Activated B cell treated with CpG ODN at 0.5 μM for 24 hours (primary cell): ENCODE data around the gene DYNLT1. TPM values are rescaled to one million over a fixed set of nuclear protein-coding genes. Genes with fewer than 3 reads are reported as not detected.

ENCODE experiments used
- ATAC-seq: fragments of 200-7000 bp; cut with Tn5 transposase; one replicate; pipeline ENCODE4 v1.10.0; 2021; ENCODE audit warnings: low read depth, mild to moderate bottlenecking, moderate library complexity
- CTCF ChIA-PET: fragments of 350-600 bp; sonication (Branson Sonifier 250); formaldehyde crosslinking; loops from one replicate; lab custom pipeline; 2021; ENCODE audit warnings: antibody characterized with exemption; lab: Charles Lee
- POLR2A ChIA-PET: fragments of 350-600 bp; sonication (Branson Sonifier 250); formaldehyde crosslinking; loops from one replicate; lab custom pipeline; 2021; ENCODE audit warnings: antibody characterized with exemption; lab: Charles Lee
- DNase-seq: peaks from one replicate; pipeline ENCODE4 v3.0.0; 2022
- H3K27ac Mint-ChIP-seq: one replicate; pipeline ENCODE4 v1.8.0; 2020; ENCODE audit warnings: mixed read lengths
- H3K27me3 Mint-ChIP-seq: one replicate; pipeline ENCODE4 v1.8.0; 2021; ENCODE audit warnings: mixed read lengths
- H3K36me3 Mint-ChIP-seq: one replicate; pipeline ENCODE4 v1.8.0; 2021; ENCODE audit warnings: low read depth, mixed read lengths
- H3K4me1 Mint-ChIP-seq: one replicate; pipeline ENCODE4 v1.8.0; 2021; ENCODE audit warnings: mixed read lengths
- H3K4me3 Mint-ChIP-seq: one replicate; pipeline ENCODE4 v1.8.0; 2020; ENCODE audit warnings: mild to moderate bottlenecking, mixed read lengths
- H3K9me3 Mint-ChIP-seq: one replicate; pipeline ENCODE4 v1.8.0; 2020; ENCODE audit warnings: mixed read lengths
- intact Hi-C: fragments of 100-400 bp; cut with micrococcal nuclease; formaldehyde crosslinking; loops from one replicate; pipeline ENCODE4 v1.15.1; 2024
- total RNA-seq: library from RNA; stranded (reverse); gene quantifications from 2 replicates; pipeline ENCODE4 v1.2.3, GENCODE V29; 2022
- TF ChIP-seq, protein P1 (sequence below): fragments of 200-600 bp; IDR thresholded peaks from one replicate; pipeline ENCODE4 v1.8.0; 2022; ENCODE audit warnings: antibody characterized with exemption, mild to moderate bottlenecking

DYNLT1 gene
- total RNA-seq, 1 donor from 2014 or later: 43.9 TPM

DNA sequence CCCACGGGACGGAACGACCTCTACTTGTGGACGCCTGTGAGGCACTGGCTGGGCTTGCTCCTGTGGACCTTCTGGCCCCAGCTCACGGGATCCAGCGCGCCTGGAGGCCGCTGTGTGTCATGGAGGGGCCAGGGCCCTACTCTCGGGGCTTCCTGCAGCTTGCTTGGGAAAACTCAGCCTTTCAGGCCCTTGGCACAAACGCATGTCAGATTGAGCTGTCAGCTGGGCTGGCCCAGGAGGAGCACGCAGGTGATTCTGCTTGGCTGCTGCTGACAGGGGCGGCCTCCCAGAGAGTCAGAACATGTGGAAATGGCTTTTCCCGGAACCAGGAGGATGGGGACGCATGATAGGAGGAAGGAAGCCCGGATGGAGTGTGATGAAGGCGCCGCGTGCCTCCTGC, 44.9 kb downstream of the DYNLT1 start:
- TF ChIP-seq, protein P1, sequence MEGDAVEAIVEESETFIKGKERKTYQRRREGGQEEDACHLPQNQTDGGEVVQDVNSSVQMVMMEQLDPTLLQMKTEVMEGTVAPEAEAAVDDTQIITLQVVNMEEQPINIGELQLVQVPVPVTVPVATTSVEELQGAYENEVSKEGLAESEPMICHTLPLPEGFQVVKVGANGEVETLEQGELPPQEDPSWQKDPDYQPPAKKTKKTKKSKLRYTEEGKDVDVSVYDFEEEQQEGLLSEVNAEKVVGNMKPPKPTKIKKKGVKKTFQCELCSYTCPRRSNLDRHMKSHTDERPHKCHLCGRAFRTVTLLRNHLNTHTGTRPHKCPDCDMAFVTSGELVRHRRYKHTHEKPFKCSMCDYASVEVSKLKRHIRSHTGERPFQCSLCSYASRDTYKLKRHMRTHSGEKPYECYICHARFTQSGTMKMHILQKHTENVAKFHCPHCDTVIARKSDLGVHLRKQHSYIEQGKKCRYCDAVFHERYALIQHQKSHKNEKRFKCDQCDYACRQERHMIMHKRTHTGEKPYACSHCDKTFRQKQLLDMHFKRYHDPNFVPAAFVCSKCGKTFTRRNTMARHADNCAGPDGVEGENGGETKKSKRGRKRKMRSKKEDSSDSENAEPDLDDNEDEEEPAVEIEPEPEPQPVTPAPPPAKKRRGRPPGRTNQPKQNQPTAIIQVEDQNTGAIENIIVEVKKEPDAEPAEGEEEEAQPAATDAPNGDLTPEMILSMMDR: no peak
- H3K9me3 Mint-ChIP-seq: no peaks in the 10 kb centered on the region
- no peak overlapping the region for H3K4me3 Mint-ChIP-seq
- no peak overlapping the region for H3K27ac Mint-ChIP-seq
- H3K36me3 Mint-ChIP-seq: peaks cover 61% of the 10 kb centered on the region
- DNase-seq (no peak), ATAC-seq (no peak)
- ChIA-PET CTCF (no interaction called here), POLR2A (no interaction called here)
- H3K27me3 Mint-ChIP-seq: no peaks in the 10 kb centered on the region
- H3K4me1 Mint-ChIP-seq: peaks cover 21% of the 10 kb centered on the region
- intact Hi-C loops: no loop called here

DNA sequence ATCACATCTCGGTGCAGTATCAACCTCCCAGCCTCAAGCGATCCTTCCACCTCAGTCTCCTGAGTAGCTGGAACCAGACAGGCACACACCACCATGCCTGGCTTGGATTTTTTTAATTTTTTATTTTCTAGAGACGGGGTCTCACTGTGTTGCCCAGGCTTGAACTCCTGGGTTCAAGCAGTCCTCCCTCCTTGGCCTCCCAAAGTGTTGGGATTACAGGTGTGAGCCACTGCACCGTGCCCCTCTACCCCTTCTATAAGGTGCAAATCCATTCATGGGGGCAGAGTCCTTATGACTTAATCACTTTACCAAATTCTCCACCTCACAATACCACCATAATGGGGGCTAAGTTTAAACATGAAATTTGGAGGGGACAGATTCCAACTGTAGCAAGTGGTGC, 47.0 kb downstream of the DYNLT1 start:
- DNase-seq: no peak
- intact Hi-C loops: no loop called here

DNA sequence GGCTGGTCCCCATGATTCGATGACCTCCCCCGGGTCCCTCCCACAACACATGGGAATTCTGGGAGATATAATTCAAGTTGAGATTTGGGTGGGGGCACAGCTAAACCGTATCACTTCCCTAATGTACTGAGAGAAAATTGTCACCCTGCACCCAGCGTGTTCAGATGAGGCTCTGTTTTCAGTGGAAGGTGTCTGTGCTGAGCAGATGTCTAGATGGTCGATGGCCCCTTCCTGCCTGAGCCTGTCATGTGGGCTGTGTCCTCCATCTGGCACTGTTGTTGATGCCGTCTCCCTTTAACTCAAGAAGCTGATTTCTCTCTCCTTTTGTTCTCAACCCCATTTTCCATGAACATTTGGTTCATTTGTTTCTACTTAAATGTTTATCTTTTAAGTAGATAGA, 47.7 kb downstream of the DYNLT1 start:
- Mint-ChIP-seq H3K4me3 (no peak overlapping the region), H3K36me3 (peaks cover 59% of the 10 kb centered on the region), H3K4me1 (peaks cover 21% of the 10 kb centered on the region), H3K27me3 (no peaks in the 10 kb centered on the region), H3K27ac (peak overlapping the region; percentile 81), H3K9me3 (no peaks in the 10 kb centered on the region)
- ChIA-PET CTCF (interaction anchor here (1.0 to 2.9 kb wide), 2 partner anchors 94 to 377 kb away, joined by 4 to 17 read pairs; no protein-coding TSS in a partner anchor), POLR2A (no interaction called here)
- intact Hi-C loops: no loop called here
- ATAC-seq: peak; percentile 34
- no peak for DNase-seq
- TF ChIP-seq, protein P1: no peak

More for the DNA sequence above, 47.0 kb downstream of the DYNLT1 start:
- no peak overlapping the region for H3K4me3 Mint-ChIP-seq
- POLR2A ChIA-PET: no interaction called here
- no peaks in the 10 kb centered on the region for H3K9me3 Mint-ChIP-seq
- H3K36me3 Mint-ChIP-seq: peaks cover 60% of the 10 kb centered on the region
- peaks cover 21% of the 10 kb centered on the region for H3K4me1 Mint-ChIP-seq
- H3K27me3 Mint-ChIP-seq: no peaks in the 10 kb centered on the region
- H3K27ac Mint-ChIP-seq: no peak overlapping the region
- CTCF ChIA-PET: interaction anchor here (1.8 kb wide), 1 partner anchor 376 kb away, joined by 7 read pairs; no protein-coding TSS in a partner anchor
- TF ChIP-seq, protein P1: no peak
- no peak for ATAC-seq

DNA sequence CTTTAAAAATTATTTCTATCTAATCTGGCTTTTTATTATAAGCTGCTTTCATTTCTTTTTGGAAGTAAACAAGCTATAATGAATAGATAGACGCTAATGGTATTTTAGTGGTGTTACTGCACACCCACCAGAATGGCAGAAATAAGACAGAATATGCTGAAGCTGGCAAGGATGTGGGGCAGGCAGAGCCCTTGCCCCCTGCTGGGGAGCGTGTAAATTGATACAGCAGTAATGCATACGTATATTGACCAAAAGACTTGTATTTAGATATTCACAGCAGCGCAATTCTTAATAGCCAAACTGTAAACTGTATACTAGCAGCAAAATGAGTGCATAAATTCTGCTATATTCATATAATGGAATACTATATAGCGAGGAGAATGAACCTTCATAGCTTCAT, 49.3 kb downstream of the DYNLT1 start:
- Mint-ChIP-seq H3K4me3 (no peak overlapping the region), H3K9me3 (no peaks in the 10 kb centered on the region), H3K27me3 (no peaks in the 10 kb centered on the region), H3K36me3 (peaks cover 70% of the 10 kb centered on the region), H3K4me1 (peaks cover 21% of the 10 kb centered on the region), H3K27ac (no peak overlapping the region)
- TF ChIP-seq, protein P1: no peak
- CTCF ChIA-PET: interaction anchor here (0.9 to 2.9 kb wide), 3 partner anchors 10 to 381 kb away, joined by 3 to 17 read pairs (median 9); no protein-coding TSS in a partner anchor
- POLR2A ChIA-PET: no interaction called here
- ATAC-seq (peak; percentile 42), DNase-seq (no peak)
- intact Hi-C loops: no loop called here

DNA sequence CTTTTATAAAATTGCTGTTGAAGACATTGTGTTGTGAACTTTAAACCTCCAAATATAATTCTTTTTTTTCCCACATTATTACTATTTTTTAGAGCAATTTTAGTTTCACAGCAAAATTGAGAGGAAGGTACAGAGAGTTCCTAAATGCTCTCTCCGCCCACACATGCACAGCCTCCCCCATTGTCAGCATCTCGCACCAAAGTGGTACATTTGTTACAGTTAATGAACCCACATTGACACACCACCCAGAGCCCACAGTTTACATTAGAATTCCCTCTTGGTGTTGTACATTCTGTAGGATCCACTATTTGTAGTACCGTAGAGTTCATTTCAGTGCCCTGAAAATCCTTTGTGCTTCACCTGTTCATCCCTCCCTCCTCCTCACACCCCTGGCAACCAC, 50.9 kb downstream of the DYNLT1 start:
- CTCF ChIA-PET: interaction anchor here (1.3 kb wide), 1 partner anchor 11 kb away, joined by 5 read pairs; no protein-coding TSS in a partner anchor
- POLR2A ChIA-PET: no interaction called here
- H3K4me3 Mint-ChIP-seq: no peak overlapping the region
- ATAC-seq (no peak), DNase-seq (no peak)
- intact Hi-C loops: no loop called here
- no peaks in the 10 kb centered on the region for H3K9me3 Mint-ChIP-seq
- H3K4me1 Mint-ChIP-seq: peaks cover 21% of the 10 kb centered on the region
- TF ChIP-seq, protein P1: no peak
- no peaks in the 10 kb centered on the region for H3K27me3 Mint-ChIP-seq
- H3K27ac Mint-ChIP-seq: no peak overlapping the region
- H3K36me3 Mint-ChIP-seq: peaks cover 75% of the 10 kb centered on the region
